Trophoblast cell (in vitro differentiated cells and primary cell): ENCODE data around the gene SEC24A.

Experiments
- DNase-seq, 2 donors: peaks; one replicate each; pipeline ENCODE4 v3.0.0-alpha.2; 2016
- H2AFZ ChIP-seq: 2 replicates; pipeline ENCODE4 v1.6.1; 2013; ENCODE audit warnings: low read length, moderate library complexity, mild to moderate bottlenecking; ENCODE audit not compliant: insufficient read depth, poor library complexity
- H2AK5ac ChIP-seq: 2 replicates; pipeline ENCODE4 v1.6.1; 2013; ENCODE audit warnings: mild to moderate bottlenecking, low read length
- H2BK120ac ChIP-seq: 2 replicates; pipeline ENCODE4 v1.6.1; 2013; ENCODE audit warnings: low read length, mild to moderate bottlenecking, moderate library complexity; ENCODE audit not compliant: insufficient read depth, poor library complexity
- H2BK12ac ChIP-seq: 2 replicates; pipeline ENCODE4 v1.6.1; 2013; ENCODE audit warnings: mild to moderate bottlenecking, low read length, moderate library complexity
- H2BK5ac ChIP-seq: 2 replicates; pipeline ENCODE4 v1.6.1; 2013; ENCODE audit warnings: low read length, low read depth, moderate library complexity, mild to moderate bottlenecking; ENCODE audit not compliant: poor library complexity
- H3K14ac ChIP-seq: 2 replicates; pipeline ENCODE4 v1.6.1; 2013; ENCODE audit warnings: mild to moderate bottlenecking, low read length
- H3K18ac ChIP-seq: 2 replicates; pipeline ENCODE4 v1.6.1; 2013; ENCODE audit warnings: mild to moderate bottlenecking, low read length
- H3K23ac ChIP-seq: 2 replicates; pipeline ENCODE4 v1.6.1; 2013; ENCODE audit warnings: low read length
- H3K27ac ChIP-seq: 2 replicates; pipeline ENCODE4 v1.5.1; 2013; ENCODE audit warnings: low read depth, mild to moderate bottlenecking, inconsistent platforms, low read length, moderate library complexity
- H3K27me3 ChIP-seq: 2 replicates; pipeline ENCODE4 v1.6.1; 2013; ENCODE audit warnings: inconsistent platforms, mild to moderate bottlenecking, low read length, moderate library complexity; ENCODE audit not compliant: insufficient read depth
- H3K36me3 ChIP-seq, 2 experiments: 1 replicate in 1 of 2; 2 replicates in 1 of 2; pipeline ENCODE4 v1.6.1; 2013; ENCODE audit warnings: low read length in 2 of 2, mild to moderate bottlenecking in 2 of 2, moderate library complexity in 1 of 2; ENCODE audit not compliant: insufficient read depth in 2 of 2, control insufficient read depth in 1 of 2
- H3K4ac ChIP-seq: 2 replicates; pipeline ENCODE4 v1.6.1; 2013; ENCODE audit warnings: low read depth, mild to moderate bottlenecking, low read length, moderate library complexity
- H3K4me1 ChIP-seq, 2 experiments: 1 replicate in 1 of 2; 2 replicates in 1 of 2; pipeline ENCODE4 v1.6.1; 2013; ENCODE audit warnings: low read length in 2 of 2, mild to moderate bottlenecking in 2 of 2, moderate library complexity in 1 of 2; ENCODE audit not compliant: insufficient read depth in 2 of 2, control insufficient read depth in 1 of 2
- H3K4me2 ChIP-seq: 2 replicates; pipeline ENCODE4 v1.6.1; 2013; ENCODE audit warnings: inconsistent platforms, mild to moderate bottlenecking, low read length, moderate library complexity
- H3K4me3 ChIP-seq: 2 replicates; pipeline ENCODE4 v1.5.1; 2013; ENCODE audit warnings: mild to moderate bottlenecking, low read depth, low read length, inconsistent platforms
- H3K79me1 ChIP-seq: one replicate; pipeline ENCODE4 v1.6.1; 2013; ENCODE audit warnings: low read length
- H3K79me2 ChIP-seq: 2 replicates; pipeline ENCODE4 v1.6.1; 2013; ENCODE audit warnings: low read length, mild to moderate bottlenecking; ENCODE audit not compliant: control insufficient read depth, insufficient read depth, poor library complexity
- H3K9ac ChIP-seq: 2 replicates; pipeline ENCODE4 v1.6.1; 2013; ENCODE audit warnings: mild to moderate bottlenecking, low read length
- H3K9me3 ChIP-seq: 2 replicates; pipeline ENCODE4 v1.6.1; 2013; ENCODE audit warnings: low read depth, mild to moderate bottlenecking, control low read depth, inconsistent platforms, low read length; ENCODE audit not compliant: insufficient read depth
- H4K12ac ChIP-seq: 2 replicates; pipeline ENCODE4 v1.6.1; 2013; ENCODE audit warnings: low read depth, mild to moderate bottlenecking, low read length, moderate library complexity
- H4K8ac ChIP-seq: 2 replicates; pipeline ENCODE4 v1.6.1; 2013; ENCODE audit warnings: low read depth, mild to moderate bottlenecking, low read length, moderate library complexity
- H4K91ac ChIP-seq: one replicate; pipeline ENCODE4 v1.6.1; 2013; ENCODE audit warnings: low read depth, mild to moderate bottlenecking, low read length, moderate library complexity
- WGBS: extraction: QIAGEN DNeasy Blood & Tissue Kit; methylation state at CpG from one replicate; pipeline ENCODE4 v1.1.7; 2013; ENCODE audit warnings: missing lambda C conversion rate; ENCODE audit not compliant: insufficient read length, insufficient coverage; ENCODE audit errors: extremely low coverage; 5-methylcytosine and 5-hydroxymethylcytosine counted together

Gene SEC24A

DNA sequence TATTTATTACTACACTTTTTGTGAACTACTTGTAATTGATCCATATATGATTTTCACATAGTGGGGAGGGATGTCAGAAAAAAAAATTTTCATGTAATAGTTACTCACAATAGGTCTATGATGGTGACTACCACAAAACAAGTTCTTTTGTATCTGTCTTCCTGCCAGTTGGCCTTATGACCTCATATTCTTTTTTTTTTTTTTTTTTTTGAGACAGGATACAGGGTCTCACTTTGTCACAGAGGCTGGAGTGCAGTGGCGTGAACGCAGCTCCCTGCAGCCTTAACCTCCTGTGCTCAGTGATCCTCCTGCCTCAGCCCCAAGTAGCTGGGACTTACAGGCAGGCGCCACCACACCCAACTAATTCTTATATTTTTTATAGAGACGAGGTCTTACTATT lies 10.9 kb downstream of the SEC24A start:
- Histone ChIP-seq H2AK5ac (no peak overlapping the region), H3K4me2 (no peak overlapping the region), H3K9ac (no peak overlapping the region), H3K79me2 (peaks cover 10% of the 10 kb centered on the region), H2BK5ac (no peak overlapping the region), H2BK120ac (no peak overlapping the region), H3K4me1 (no peaks in the 10 kb centered on the region), H3K27ac (no peak overlapping the region), H3K27me3 (no peaks in the 10 kb centered on the region), H4K12ac (no peak overlapping the region), H3K14ac (no peak overlapping the region), H3K4me3 (no peak overlapping the region), H3K36me3 (peaks cover 22 to 24% of the 10 kb centered on the region in 2 experiments), H3K79me1 (no peaks in the 10 kb centered on the region), H2BK12ac (no peak overlapping the region), H4K91ac (no peak overlapping the region), H4K8ac (no peak overlapping the region), H3K23ac (no peak overlapping the region), H2AFZ (no peak overlapping the region), H3K18ac (no peak overlapping the region), H3K9me3 (no peaks in the 10 kb centered on the region), H3K4ac (peak overlapping the region; percentile 67)
- no peak for DNase-seq
- no CpG with 5 or more reads among the region's 4 CpGs for WGBS

DNA sequence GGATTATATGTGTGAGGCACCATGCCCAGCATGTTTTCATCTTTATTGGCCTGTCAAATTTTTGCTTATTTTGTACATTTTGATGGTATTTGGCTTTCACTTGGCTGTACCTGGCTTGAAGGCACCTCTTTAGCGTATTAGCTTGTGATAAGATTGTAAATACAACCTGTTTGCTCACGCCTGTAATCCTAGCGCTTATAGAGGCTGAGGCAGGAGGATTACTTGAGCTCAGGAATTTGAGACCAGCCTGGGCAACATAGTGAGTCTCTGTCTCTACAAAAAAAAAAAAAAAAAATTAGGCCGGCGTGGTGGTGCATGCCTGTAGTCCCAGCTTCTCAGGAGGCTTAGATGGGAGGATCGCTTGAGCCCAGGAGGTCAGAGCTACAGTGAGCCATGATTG lies 11.3 kb downstream of the SEC24A start:
- no CpG with 5 or more reads among the region's 6 CpGs for WGBS
- H2AFZ ChIP-seq: no peak overlapping the region

DNA sequence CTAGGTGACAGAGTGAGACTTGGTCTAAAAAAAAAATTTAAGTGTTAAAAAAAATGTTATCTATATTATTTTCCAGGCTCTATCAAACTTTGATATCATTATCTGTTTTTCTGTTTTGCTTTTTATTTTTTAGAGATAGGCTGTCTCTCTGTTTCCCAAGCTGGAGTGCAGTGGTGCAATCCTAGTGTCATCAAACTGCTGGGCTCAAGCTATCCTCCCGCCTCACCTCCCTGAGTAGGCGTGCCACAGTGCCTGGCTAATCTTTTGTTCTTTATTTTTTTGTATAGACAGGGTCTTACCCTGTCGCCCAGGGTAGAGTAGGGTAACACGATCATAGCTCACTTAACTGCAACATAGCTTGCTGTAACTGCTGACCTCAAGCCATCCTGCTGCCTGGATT lies 14.4 kb downstream of the SEC24A start:
- H3K4ac ChIP-seq: no peak overlapping the region
- H3K4me3 ChIP-seq: no peak overlapping the region
- H3K79me1 ChIP-seq: no peaks in the 10 kb centered on the region
- no peak overlapping the region for H2AK5ac ChIP-seq
- H4K91ac ChIP-seq: no peak overlapping the region
- H3K9ac ChIP-seq: no peak overlapping the region
- no peak overlapping the region for H3K27ac ChIP-seq
- H4K8ac ChIP-seq: no peak overlapping the region
- no peak for DNase-seq
- no peaks in the 10 kb centered on the region for H3K4me1 ChIP-seq
- no peak overlapping the region for H3K18ac ChIP-seq
- H3K9me3 ChIP-seq: no peaks in the 10 kb centered on the region
- no peak overlapping the region for H2AFZ ChIP-seq
- H3K79me2 ChIP-seq: peaks cover 3% of the 10 kb centered on the region
- WGBS: no CpG with 5 or more reads among the region's 4 CpGs
- no peak overlapping the region for H3K23ac ChIP-seq
- no peak overlapping the region for H2BK120ac ChIP-seq
- H4K12ac ChIP-seq: no peak overlapping the region
- H3K36me3 ChIP-seq: peaks cover 25 to 27% of the 10 kb centered on the region in 2 experiments
- H3K14ac ChIP-seq: no peak overlapping the region
- H2BK12ac ChIP-seq: no peak overlapping the region
- no peak overlapping the region for H3K4me2 ChIP-seq
- H3K27me3 ChIP-seq: no peaks in the 10 kb centered on the region
- no peak overlapping the region for H2BK5ac ChIP-seq

More for the DNA sequence above, 11.3 kb downstream of the SEC24A start:
- H4K12ac ChIP-seq: no peak overlapping the region
- H3K4me3 ChIP-seq: no peak overlapping the region
- H3K4me2 ChIP-seq: no peak overlapping the region
- peaks cover 6% of the 10 kb centered on the region for H3K79me2 ChIP-seq
- no peak overlapping the region for H3K27ac ChIP-seq
- H3K27me3 ChIP-seq: no peaks in the 10 kb centered on the region
- no peak overlapping the region for H3K9ac ChIP-seq
- peak overlapping the region; percentile 70 for H3K4ac ChIP-seq
- H4K8ac ChIP-seq: no peak overlapping the region
- H2BK5ac ChIP-seq: no peak overlapping the region
- no peak overlapping the region for H3K18ac ChIP-seq
- no peak overlapping the region for H2AK5ac ChIP-seq
- no peak overlapping the region for H3K14ac ChIP-seq
- H2BK12ac ChIP-seq: no peak overlapping the region
- DNase-seq: no peak
- H3K79me1 ChIP-seq: no peaks in the 10 kb centered on the region
- H3K36me3 ChIP-seq: peaks cover 20 to 24% of the 10 kb centered on the region in 2 experiments
- no peak overlapping the region for H3K23ac ChIP-seq
- no peaks in the 10 kb centered on the region for H3K4me1 ChIP-seq
- H3K9me3 ChIP-seq: no peaks in the 10 kb centered on the region
- H4K91ac ChIP-seq: no peak overlapping the region
- no peak overlapping the region for H2BK120ac ChIP-seq

- Histone ChIP-seq H2BK12ac (no peak overlapping the region), H3K4me2 (no peak overlapping the region), H3K36me3 (peaks cover 27 to 30% of the 10 kb centered on the region in 2 experiments), H3K18ac (no peak overlapping the region), H2AFZ (no peak overlapping the region), H3K23ac (no peak overlapping the region), H2BK5ac (no peak overlapping the region), H3K79me2 (peaks cover 3% of the 10 kb centered on the region), H3K9me3 (no peaks in the 10 kb centered on the region), H3K79me1 (no peaks in the 10 kb centered on the region), H2AK5ac (no peak overlapping the region), H3K4ac (no peak overlapping the region), H3K27ac (no peak overlapping the region), H4K91ac (no peak overlapping the region), H2BK120ac (no peak overlapping the region), H3K4me3 (no peak overlapping the region), H3K14ac (no peak overlapping the region), H3K27me3 (no peaks in the 10 kb centered on the region), H4K8ac (no peak overlapping the region), H3K4me1 (no peaks in the 10 kb centered on the region), H3K9ac (no peak overlapping the region), H4K12ac (no peak overlapping the region)
- WGBS: no CpG with 5 or more reads among the region's 3 CpGs
- DNase-seq: no peak
These were observed 15.9 kb downstream of the SEC24A start for GRCh38 chr5:134664448-134664847.
